IMR-90 (cell line): ENCODE measurements around the gene ARFIP1. TPM values are rescaled to one million over a fixed set of nuclear protein-coding genes. Genes with fewer than 3 reads are reported as not detected.

Experiments
- ATAC-seq: fragments of 200-7000 bp; cut with Tn5 transposase; 2 replicates; pipeline ENCODE4 v1.9.1; 2020; ENCODE audit warnings: low read depth, mild to moderate bottlenecking, moderate library complexity
- BruUV-seq: library from RNA; stranded (reverse); fragments of 400-500 nt; replicated peaks from 2 replicates; lab custom pipeline; 2021; lab: Mats Ljungman, UMichigan
- CTCF ChIA-PET: fragments of 300-600 bp; formaldehyde crosslinking; extraction: SDS; loops from one replicate; lab custom pipeline; 2021; ENCODE audit warnings: antibody characterized with exemption; lab: Yijun Ruan, JAX
- POLR2A ChIA-PET: fragments of 300-600 bp; sonication (Branson Sonifier 250); formaldehyde crosslinking; loops from one replicate; lab custom pipeline; 2022; ENCODE audit warnings: antibody characterized with exemption; ENCODE audit not compliant: unreplicated experiment; lab: Charles Lee
- DNase-seq: peaks from one replicate; pipeline ENCODE4 v3.0.0; 2013
- H2AFZ ChIP-seq: replicated peaks from 2 replicates; pipeline ENCODE3; 2013; ENCODE audit warnings: low read length, mild to moderate bottlenecking; ENCODE audit not compliant: poor library complexity
- H2AK5ac ChIP-seq: 2 replicates; pipeline ENCODE4 v1.6.1; 2013; ENCODE audit warnings: low read depth, low read length, inconsistent platforms
- H2AK9ac ChIP-seq: replicated peaks from 2 replicates; pipeline ENCODE3; 2013; ENCODE audit warnings: mild to moderate bottlenecking, low read depth, low read length, moderate library complexity; ENCODE audit not compliant: poor library complexity
- H2BK120ac ChIP-seq: 2 replicates; pipeline ENCODE4 v1.6.1; 2013; ENCODE audit warnings: low read depth, low read length, inconsistent platforms
- H2BK15ac ChIP-seq: 3 replicates; pipeline ENCODE4 v1.6.1; 2013; ENCODE audit warnings: low read depth, low read length, inconsistent platforms
- H2BK20ac ChIP-seq: 2 replicates; pipeline ENCODE4 v1.6.1; 2013; ENCODE audit warnings: low read depth, mild to moderate bottlenecking, inconsistent platforms, low read length, moderate library complexity
- H2BK5ac ChIP-seq: 2 replicates; pipeline ENCODE4 v1.6.1; 2013; ENCODE audit warnings: mild to moderate bottlenecking, low read depth, low read length, inconsistent platforms; ENCODE audit not compliant: poor library complexity, severe bottlenecking
- H3K14ac ChIP-seq: replicated peaks from 2 replicates; pipeline ENCODE4 v1.6.1; 2013; ENCODE audit warnings: low read depth, low read length, inconsistent platforms
- H3K18ac ChIP-seq: 2 replicates; pipeline ENCODE4 v1.6.1; 2013; ENCODE audit warnings: low read depth, low read length, control low read depth
- H3K23ac ChIP-seq: 2 replicates; pipeline ENCODE4 v1.6.1; 2013; ENCODE audit warnings: low read depth, low read length, inconsistent platforms
- H3K27ac ChIP-seq: 2 replicates; pipeline ENCODE4 v1.5.1; 2013; ENCODE audit warnings: mild to moderate bottlenecking, control low read depth, low read length; ENCODE audit not compliant: insufficient read depth
- H3K27me3 ChIP-seq: 2 replicates; pipeline ENCODE4 v1.6.1; 2013; ENCODE audit warnings: low read length; ENCODE audit not compliant: control insufficient read depth, insufficient read depth
- H3K36me3 ChIP-seq: 2 replicates; pipeline ENCODE4 v1.6.1; 2013; ENCODE audit warnings: low read length, mixed read lengths; ENCODE audit not compliant: control insufficient read depth, insufficient read depth
- H3K4ac ChIP-seq: 2 replicates; pipeline ENCODE4 v1.6.1; 2013; ENCODE audit warnings: low read depth, low read length, inconsistent platforms
- H3K4me1 ChIP-seq: 2 replicates; pipeline ENCODE4 v1.6.1; 2013; ENCODE audit warnings: low read length, mixed read lengths; ENCODE audit not compliant: control insufficient read depth, insufficient read depth
- H3K4me2 ChIP-seq: 2 replicates; pipeline ENCODE4 v1.6.1; 2013; ENCODE audit warnings: low read depth, mild to moderate bottlenecking, control low read depth, low read length, moderate library complexity
- H3K4me3 ChIP-seq: 2 replicates; pipeline ENCODE4 v1.5.1; 2013; ENCODE audit warnings: low read depth, mild to moderate bottlenecking, control low read depth, low read length, moderate library complexity; ENCODE audit not compliant: insufficient read depth
- H3K56ac ChIP-seq: 2 replicates; pipeline ENCODE4 v1.6.1; 2013; ENCODE audit warnings: low read length, inconsistent platforms; ENCODE audit not compliant: insufficient read depth; ENCODE audit errors: extremely low read depth
- H3K79me1 ChIP-seq, 2 experiments: 2 replicates each; pipeline ENCODE4 v1.6.1; 2013; ENCODE audit warnings: low read length in 2 of 2, inconsistent platforms in 1 of 2, low read depth in 1 of 2
- H3K9ac ChIP-seq: 2 replicates; pipeline ENCODE4 v1.6.1; 2013; ENCODE audit warnings: low read depth, low read length, control low read depth
- H3K9me1 ChIP-seq: 2 replicates; pipeline ENCODE4 v1.6.1; 2013; ENCODE audit warnings: low read length, inconsistent platforms; ENCODE audit not compliant: insufficient read depth
- H3K9me3 ChIP-seq: 2 replicates; pipeline ENCODE4 v1.6.1; 2013; ENCODE audit warnings: low read length; ENCODE audit not compliant: control insufficient read depth, insufficient read depth
- H4K20me1 ChIP-seq: 2 replicates; pipeline ENCODE4 v1.6.1; 2013; ENCODE audit warnings: low read length, inconsistent platforms; ENCODE audit not compliant: insufficient read depth
- H4K5ac ChIP-seq: 2 replicates; pipeline ENCODE4 v1.6.1; 2013; ENCODE audit warnings: mild to moderate bottlenecking, low read depth, low read length, control low read depth
- H4K8ac ChIP-seq, 2 experiments: 2 replicates each; pipeline ENCODE4 v1.6.1; 2013; ENCODE audit warnings: low read depth in 2 of 2, low read length in 2 of 2, control low read depth in 1 of 2, inconsistent platforms in 1 of 2
- H4K91ac ChIP-seq: 2 replicates; pipeline ENCODE4 v1.6.1; 2013; ENCODE audit warnings: low read depth, low read length, inconsistent platforms; ENCODE audit not compliant: insufficient read depth
- BHLHE40 ChIP-seq: fragments of 150-350 bp; IDR thresholded peaks from 2 replicates; pipeline ENCODE4 v1.6.1; 2016; ENCODE audit warnings: mild to moderate bottlenecking, low read depth, low read length
- CEBPB ChIP-seq: IDR thresholded peaks from 2 replicates; pipeline ENCODE4 v1.6.1; 2012; ENCODE audit warnings: low read depth, low read length, improper control_type of control experiment
- CHD1 ChIP-seq: IDR thresholded peaks from 2 replicates; pipeline ENCODE4 v1.6.1; 2012; ENCODE audit warnings: low read depth, low read length, improper control_type of control experiment
- CTCF ChIP-seq: conservative IDR thresholded peaks from 2 replicates; pipeline ENCODE4 v1.5.1; 2012; ENCODE audit warnings: mild to moderate bottlenecking, low read depth, low read length, improper control_type of control experiment
- FOS ChIP-seq: fragments of 150-350 bp; IDR thresholded peaks from 2 replicates; pipeline ENCODE4 v1.6.1; 2016; ENCODE audit warnings: low read depth, low read length
- MAFK ChIP-seq: IDR thresholded peaks from 2 replicates; pipeline ENCODE4 v1.6.1; 2012; ENCODE audit warnings: low read depth, low read length, improper control_type of control experiment
- MAZ ChIP-seq: IDR thresholded peaks from 2 replicates; pipeline ENCODE4 v1.6.1; 2012; ENCODE audit warnings: low read depth, mild to moderate bottlenecking, low read length, improper control_type of control experiment, moderate library complexity, borderline replicate concordance
- MXI1 ChIP-seq: IDR thresholded peaks from 2 replicates; pipeline ENCODE4 v1.6.1; 2012; ENCODE audit warnings: low read depth, mild to moderate bottlenecking, low read length, moderate library complexity, borderline replicate concordance
- NFE2L2 ChIP-seq: fragments of 150-350 bp; IDR thresholded peaks from 2 replicates; pipeline ENCODE4 v1.6.1; 2016; ENCODE audit warnings: low read depth, mild to moderate bottlenecking, low read length
- POLR2A ChIP-seq: IDR thresholded peaks from 2 replicates; pipeline ENCODE4 v1.6.1; 2012; ENCODE audit warnings: mild to moderate bottlenecking, low read depth, low read length
- RAD21 ChIP-seq: IDR thresholded peaks from 2 replicates; pipeline ENCODE4 v1.6.1; 2012; ENCODE audit warnings: low read length, improper control_type of control experiment
- RCOR1 ChIP-seq: IDR thresholded peaks from 2 replicates; pipeline ENCODE4 v1.6.1; 2012; ENCODE audit warnings: mild to moderate bottlenecking, low read length, improper control_type of control experiment; ENCODE audit not compliant: insufficient replicate concordance
- RFX5 ChIP-seq: IDR thresholded peaks from 2 replicates; pipeline ENCODE4 v1.8.0; 2012; ENCODE audit warnings: low read depth, mild to moderate bottlenecking, low read length, moderate library complexity
- SMC3 ChIP-seq: fragments of 150-350 bp; IDR thresholded peaks from 2 replicates; pipeline ENCODE4 v1.6.1; 2016; ENCODE audit warnings: low read depth, mild to moderate bottlenecking, antibody characterized with exemption, low read length, moderate library complexity
- USF2 ChIP-seq: fragments of 150-350 bp; IDR thresholded peaks from 2 replicates; pipeline ENCODE4 v1.6.1; 2017; ENCODE audit warnings: mild to moderate bottlenecking, antibody characterized with exemption, low read length, low read depth
- WGBS, 2 experiments: methylation state at CpG; one replicate each; pipeline versions ENCODE4 v1.1.5 to v1.1.7; 2013; ENCODE audit warnings: missing lambda C conversion rate in 2 of 2; ENCODE audit not compliant: insufficient read length in 1 of 2; ENCODE audit errors: extremely low coverage in 2 of 2; 5-methylcytosine and 5-hydroxymethylcytosine counted together
- dilution Hi-C: fragments of 300-500 bp; cut with HindIII; formaldehyde crosslinking; loops from one replicate; pipeline ENCODE4 v1.14.3; 2018; ENCODE audit warnings: low sequenced_read_pairs; ENCODE audit not compliant: unreplicated experiment
- in situ Hi-C: fragments of 300-500 bp; cut with MboI; formaldehyde crosslinking; loops from 3 replicates; pipeline ENCODE4 v1.14.3; 2019; ENCODE audit warnings: low sequenced_read_pairs, inconsistent platforms, mixed read lengths
- intact Hi-C: fragments of 100-400 bp; cut with micrococcal nuclease; formaldehyde crosslinking; loops from 2 replicates; pipeline ENCODE4 v1.10.0; 2022
- polyA plus RNA-seq, 3 experiments: library from polyadenylated mRNA; depleted of rRNA; stranded (reverse); fragments of >200 nt; gene quantifications; 2 replicates each; pipeline ENCODE4 v1.2.3, GENCODE V29; 2012; ENCODE audit warnings: low replicate concordance in 1 of 3
- total RNA-seq: library from RNA; depleted of rRNA; stranded (reverse); fragments of >200 nt; gene quantifications from 2 replicates; pipeline ENCODE4 v1.2.3, GENCODE V29; 2012
- TF ChIP-seq, protein P1 (sequence below): fragments of 150-350 bp; IDR thresholded peaks from 2 replicates; pipeline ENCODE4 v1.6.1; 2016; ENCODE audit warnings: low read depth, mild to moderate bottlenecking, low read length, moderate library complexity, borderline replicate concordance

ARFIP1 gene
- total and polyA plus RNA-seq, 2 of the 4 experiments (the other 2 are of a cell fraction) = 12.7 to 30.5 TPM

GRCh38 chr4:152773953-152774352 lies 5.8 kb upstream of the ARFIP1 start:
- H3K4me2 ChIP-seq = no peak overlapping the region
- intact Hi-C loops = no loop called here
- WGBS, 2 experiments = 14% methylated on average over 1 of the region's 1 CpG; no CpG with 5 or more reads in 1 of the 2 experiments
- no peak overlapping the region for H2BK120ac ChIP-seq
- CTCF ChIA-PET = no interaction called here
- H3K27me3 ChIP-seq = peaks cover 12% of the 10 kb centered on the region; the same call in 1 of the 2 replicates
- no peak overlapping the region for H4K5ac ChIP-seq
- no peak overlapping the region for H2AK9ac ChIP-seq
- POLR2A ChIA-PET = no interaction called here
- H4K8ac ChIP-seq = no peak overlapping the region
- BruUV-seq = no TSS peak
- no peaks in the 10 kb centered on the region for H3K79me1 ChIP-seq
- H3K9me3 ChIP-seq = no peaks in the 10 kb centered on the region
- no peak overlapping the region for H3K56ac ChIP-seq
- H3K4me3 ChIP-seq = no peak overlapping the region
- H3K23ac ChIP-seq = no peak overlapping the region
- no peak overlapping the region for H2BK5ac ChIP-seq
- dilution Hi-C loops = no loop called here
- DNase-seq = no peak
- no peak overlapping the region for H3K14ac ChIP-seq
- H3K27ac ChIP-seq = no peak overlapping the region
- H2AK5ac ChIP-seq = no peak overlapping the region
- no peak for TF ChIP-seq POLR2A
- no peak for TF ChIP-seq MXI1
- no peak for TF ChIP-seq CHD1
- no peak for TF ChIP-seq RFX5
- TF ChIP-seq MAFK = no peak
- TF ChIP-seq RAD21 = no peak
- no peak for TF ChIP-seq USF2
- no peak for TF ChIP-seq MAZ
- TF ChIP-seq BHLHE40 = no peak
- no peak for TF ChIP-seq NFE2L2
- no peak for TF ChIP-seq CEBPB
- TF ChIP-seq RCOR1 = no peak
- TF ChIP-seq, protein P1, sequence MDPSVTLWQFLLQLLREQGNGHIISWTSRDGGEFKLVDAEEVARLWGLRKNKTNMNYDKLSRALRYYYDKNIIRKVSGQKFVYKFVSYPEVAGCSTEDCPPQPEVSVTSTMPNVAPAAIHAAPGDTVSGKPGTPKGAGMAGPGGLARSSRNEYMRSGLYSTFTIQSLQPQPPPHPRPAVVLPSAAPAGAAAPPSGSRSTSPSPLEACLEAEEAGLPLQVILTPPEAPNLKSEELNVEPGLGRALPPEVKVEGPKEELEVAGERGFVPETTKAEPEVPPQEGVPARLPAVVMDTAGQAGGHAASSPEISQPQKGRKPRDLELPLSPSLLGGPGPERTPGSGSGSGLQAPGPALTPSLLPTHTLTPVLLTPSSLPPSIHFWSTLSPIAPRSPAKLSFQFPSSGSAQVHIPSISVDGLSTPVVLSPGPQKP = no peak
- TF ChIP-seq SMC3 = no peak
- TF ChIP-seq FOS = no peak
- TF ChIP-seq CTCF = no peak
- no peak overlapping the region for H3K18ac ChIP-seq
- in situ Hi-C loops = no loop called here
- no peaks in the 10 kb centered on the region for H3K4me1 ChIP-seq
- no peaks in the 10 kb centered on the region for H3K9me1 ChIP-seq
- ATAC-seq = no peak
- H4K91ac ChIP-seq = no peak overlapping the region
- no peak overlapping the region for H2AFZ ChIP-seq
- H3K9ac ChIP-seq = no peak overlapping the region
- H3K36me3 ChIP-seq = no peaks in the 10 kb centered on the region
- H2BK15ac ChIP-seq = no peak overlapping the region
- H2BK20ac ChIP-seq = no peak overlapping the region
- no peaks in the 10 kb centered on the region for H4K20me1 ChIP-seq
- no peak overlapping the region for H3K4ac ChIP-seq
